Brain microvascular endothelial cell (primary cell): ENCODE results near the gene FXYD6.
"Not testable (repeated sequence)": the region's sequence is repeated elsewhere in the genome, so short reads cannot be mapped to it uniquely, and the experiment has no call there.

ENCODE experiments used
- DNase-seq: peaks from one replicate; pipeline ENCODE4 v3.0.0-alpha.2; 2020
- H3K27ac ChIP-seq: fragments of 250-450 bp; sonication (Bioruptor Pico); 2 replicates; pipeline ENCODE4 v1.5.1; 2020; ENCODE audit warnings: mild to moderate bottlenecking, moderate library complexity
- H3K27me3 ChIP-seq: fragments of 250-450 bp; sonication (Bioruptor Pico); replicated peaks from 2 replicates; pipeline ENCODE4 v1.5.1; 2020; ENCODE audit warnings: mild to moderate bottlenecking
- H3K36me3 ChIP-seq: fragments of 250-450 bp; sonication (Bioruptor Pico); replicated peaks from 2 replicates; pipeline ENCODE4 v1.5.1; 2020; ENCODE audit warnings: mild to moderate bottlenecking
- H3K4me3 ChIP-seq: 2 replicates; pipeline ENCODE4 v1.5.1; 2011; ENCODE audit warnings: low read depth, mild to moderate bottlenecking, control low read depth, low read length, moderate library complexity
- in situ Hi-C: cut with HindIII; loops from 2 replicates; pipeline ENCODE4 v1.10.0; 2017; ENCODE audit warnings: low sequenced_read_pairs, low pct_ligation_motif_present
- TF ChIP-seq, protein P1 (sequence below): IDR thresholded peaks from 2 replicates; pipeline ENCODE4 v1.5.1; 2011; ENCODE audit warnings: low read depth, mild to moderate bottlenecking, moderate library complexity, low read length, control low read depth, inconsistent platforms; ENCODE audit errors: missing control alignments

Gene FXYD6, protein sequence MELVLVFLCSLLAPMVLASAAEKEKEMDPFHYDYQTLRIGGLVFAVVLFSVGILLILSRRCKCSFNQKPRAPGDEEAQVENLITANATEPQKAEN

DNA sequence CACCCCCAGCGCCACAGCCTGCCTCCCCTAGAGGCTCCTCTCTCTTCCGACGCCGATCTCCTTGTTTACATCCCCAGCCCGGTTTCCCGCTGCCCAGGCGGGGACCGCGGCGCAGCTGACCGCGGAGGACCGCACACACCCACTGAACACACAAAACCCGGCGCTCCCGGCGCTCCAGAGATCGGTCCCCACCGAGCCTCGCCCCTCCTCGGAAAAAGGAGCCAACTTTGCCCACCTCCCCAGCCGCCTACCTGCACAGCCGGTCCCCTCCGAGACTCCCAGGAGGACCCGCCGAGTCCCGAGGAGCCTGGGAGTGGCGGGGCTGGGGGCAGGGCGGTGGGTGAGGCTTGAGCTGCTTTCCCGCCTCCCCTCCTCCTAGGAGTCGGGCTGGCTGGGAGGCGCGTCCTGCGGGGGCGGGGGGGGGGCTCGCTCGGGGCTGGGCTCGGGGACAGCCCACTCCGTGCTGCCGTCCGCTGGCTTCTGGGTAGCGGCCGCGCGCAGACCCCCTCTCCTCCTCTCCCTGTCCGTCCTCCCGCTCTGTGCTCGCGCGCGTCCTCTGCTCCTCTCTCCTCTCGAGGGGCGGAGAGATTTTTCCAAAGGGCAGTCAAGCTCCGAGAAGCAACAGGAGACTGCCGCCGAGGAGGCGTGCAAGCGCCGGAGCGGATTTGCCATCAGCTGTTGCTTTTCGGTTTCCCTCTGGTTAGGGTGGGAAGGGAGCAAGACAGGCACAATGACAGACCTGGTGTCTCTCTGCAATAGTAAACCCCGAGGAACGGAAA, at the start of gene FXYD6:
FXYD6 (minus strand) TSS at position 318 of the 779 bp plus-strand sequence. CDS start 33,882 bp downstream, outside the sequence.
- in situ Hi-C loops, result no loop called here
- Histone ChIP-seq H3K36me3 (no peaks in the 10 kb centered on the region), H3K4me3 (peak within 1 kb of the TSS; percentile 36), H3K27me3 (peaks cover 65% of the 10 kb centered on the region), H3K27ac (no peak within 1 kb of the TSS)
- TF ChIP-seq, protein P1, sequence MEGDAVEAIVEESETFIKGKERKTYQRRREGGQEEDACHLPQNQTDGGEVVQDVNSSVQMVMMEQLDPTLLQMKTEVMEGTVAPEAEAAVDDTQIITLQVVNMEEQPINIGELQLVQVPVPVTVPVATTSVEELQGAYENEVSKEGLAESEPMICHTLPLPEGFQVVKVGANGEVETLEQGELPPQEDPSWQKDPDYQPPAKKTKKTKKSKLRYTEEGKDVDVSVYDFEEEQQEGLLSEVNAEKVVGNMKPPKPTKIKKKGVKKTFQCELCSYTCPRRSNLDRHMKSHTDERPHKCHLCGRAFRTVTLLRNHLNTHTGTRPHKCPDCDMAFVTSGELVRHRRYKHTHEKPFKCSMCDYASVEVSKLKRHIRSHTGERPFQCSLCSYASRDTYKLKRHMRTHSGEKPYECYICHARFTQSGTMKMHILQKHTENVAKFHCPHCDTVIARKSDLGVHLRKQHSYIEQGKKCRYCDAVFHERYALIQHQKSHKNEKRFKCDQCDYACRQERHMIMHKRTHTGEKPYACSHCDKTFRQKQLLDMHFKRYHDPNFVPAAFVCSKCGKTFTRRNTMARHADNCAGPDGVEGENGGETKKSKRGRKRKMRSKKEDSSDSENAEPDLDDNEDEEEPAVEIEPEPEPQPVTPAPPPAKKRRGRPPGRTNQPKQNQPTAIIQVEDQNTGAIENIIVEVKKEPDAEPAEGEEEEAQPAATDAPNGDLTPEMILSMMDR, result no peak
- DNase-seq, result no peak

DNA sequence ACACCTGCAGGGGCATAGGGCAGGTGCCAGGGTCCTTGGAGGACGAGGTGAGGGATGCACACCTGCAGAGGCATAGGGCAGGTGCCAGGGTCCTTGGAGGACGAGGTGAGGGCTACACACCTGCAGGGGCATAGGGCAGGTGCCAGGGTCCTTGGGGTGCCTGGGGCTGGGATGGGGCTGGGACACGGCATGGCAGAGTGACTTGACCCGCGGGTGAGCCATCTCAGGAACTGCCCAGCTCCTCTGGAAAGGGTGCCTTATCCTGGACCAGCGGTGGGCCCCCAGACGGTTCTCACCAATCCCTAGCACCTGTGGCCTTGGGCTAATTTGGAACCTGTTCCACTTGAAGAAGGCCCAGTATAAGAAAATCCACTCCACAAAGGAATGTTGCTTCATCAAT, 49.7 kb upstream of the FXYD6 start:
- DNase-seq, H3K4me3 ChIP-seq: not testable (repeated sequence)
- in situ Hi-C loops, result loop anchor here (25.0 kb wide), 1 partner anchor 89 kb away; no protein-coding TSS in a partner anchor

DNA sequence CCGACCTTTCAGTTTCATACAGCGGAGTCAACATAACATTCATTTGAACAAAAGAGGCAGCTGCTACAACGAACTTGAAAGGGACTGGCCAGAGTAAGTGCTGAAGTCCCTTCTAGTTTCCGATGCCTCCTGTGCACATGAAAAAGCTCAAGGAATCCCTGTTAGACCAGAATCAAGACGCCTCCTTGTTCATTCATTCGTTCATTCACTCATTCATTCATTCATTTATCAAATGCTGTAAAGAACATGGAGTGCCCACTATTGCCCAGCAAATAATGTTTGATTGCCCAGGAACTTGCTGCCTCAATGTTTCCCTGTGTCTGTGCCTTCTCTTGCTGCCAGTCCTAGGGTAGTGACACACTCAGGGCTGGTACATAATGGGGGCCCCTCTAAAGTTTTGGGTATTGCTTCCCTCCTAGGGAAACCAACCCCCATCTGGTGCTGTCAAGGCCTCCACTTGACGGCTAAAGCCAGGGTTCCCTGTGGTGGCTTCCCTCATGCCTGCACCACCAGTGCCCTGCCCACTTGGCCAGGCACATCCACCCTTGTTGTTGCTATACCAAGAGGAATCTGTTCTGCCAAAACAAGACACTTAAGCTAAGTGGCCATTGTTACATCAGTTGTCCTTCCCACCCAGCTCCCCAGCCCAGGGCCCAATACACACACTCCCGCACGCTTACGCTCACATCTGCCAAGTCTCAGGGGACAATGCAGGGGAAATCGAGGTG, 48.9 kb upstream of the FXYD6 start:
- in situ Hi-C loops, result loop anchor here (25.0 kb wide), 1 partner anchor 88 kb away; no protein-coding TSS in a partner anchor
- TF ChIP-seq, protein P1, result no peak
- Histone ChIP-seq H3K27ac (no peak overlapping the region), H3K36me3 (no peaks in the 10 kb centered on the region), H3K4me3 (no peak overlapping the region), H3K27me3 (no peaks in the 10 kb centered on the region)
- DNase-seq, result no peak

More for the DNA sequence above, 49.7 kb upstream of the FXYD6 start:
- H3K36me3 ChIP-seq, H3K27me3 ChIP-seq, H3K27ac ChIP-seq: not testable (repeated sequence)

DNA sequence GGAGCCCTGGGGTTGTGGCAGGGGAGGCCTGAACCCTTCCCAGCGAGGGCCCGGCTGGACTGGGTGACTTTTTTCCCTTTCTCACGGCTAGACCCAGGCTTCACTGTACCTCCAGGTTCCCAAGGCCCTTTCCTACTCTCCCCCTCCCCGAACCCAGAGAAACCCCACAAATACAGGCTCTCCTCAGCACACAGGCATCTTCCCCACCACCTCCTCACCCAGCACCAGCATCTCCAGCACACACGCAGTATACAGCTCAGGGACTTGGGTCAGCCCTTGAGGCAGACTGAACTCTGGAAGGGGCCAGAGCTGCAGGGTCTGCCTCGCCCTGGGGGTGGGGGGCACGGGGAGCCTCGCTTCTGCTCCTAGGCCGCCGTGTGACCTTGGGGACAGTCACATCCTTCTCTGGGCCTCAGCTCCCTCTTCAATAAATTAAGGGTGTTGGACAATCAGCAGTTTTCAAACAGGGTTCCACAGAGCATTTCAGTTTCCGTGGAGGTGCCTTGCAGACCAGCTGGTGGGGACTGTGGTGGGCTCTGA, 48.2 kb upstream of the FXYD6 start:
- TF ChIP-seq, protein P1, result no peak
- Histone ChIP-seq H3K4me3 (no peak overlapping the region), H3K27me3 (no peaks in the 10 kb centered on the region), H3K27ac (no peak overlapping the region), H3K36me3 (no peaks in the 10 kb centered on the region)
- DNase-seq, result no peak
- in situ Hi-C loops, result loop anchor here (25.0 kb wide), 1 partner anchor 87 kb away; no protein-coding TSS in a partner anchor

DNA sequence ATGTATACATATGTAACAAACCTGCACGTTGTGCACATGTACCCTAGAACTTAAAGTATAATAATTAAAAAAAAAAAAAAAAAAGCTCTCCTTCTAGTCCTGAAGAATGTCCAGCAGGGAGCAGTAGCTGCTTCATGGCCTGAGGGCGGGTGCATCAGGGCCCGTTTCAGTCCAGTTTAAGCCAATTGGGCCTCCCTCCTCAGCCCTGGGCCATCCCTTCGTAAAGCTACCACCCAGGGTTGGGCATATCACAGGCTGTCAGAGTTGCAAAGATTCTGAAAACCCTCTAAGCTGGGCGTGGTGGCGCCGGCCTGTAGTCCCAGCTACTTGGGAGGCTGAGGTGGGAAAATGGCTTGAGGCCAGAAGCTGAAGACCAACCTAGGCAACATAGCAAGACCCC, 47.3 kb upstream of the FXYD6 start:
- DNase-seq, result no peak
- TF ChIP-seq, protein P1, result no peak
- H3K27me3 ChIP-seq, result no peaks in the 10 kb centered on the region
- in situ Hi-C loops, result no loop called here
- H3K36me3 ChIP-seq, result no peaks in the 10 kb centered on the region
- H3K27ac ChIP-seq, result no peak overlapping the region
- H3K4me3 ChIP-seq, result no peak overlapping the region

DNA sequence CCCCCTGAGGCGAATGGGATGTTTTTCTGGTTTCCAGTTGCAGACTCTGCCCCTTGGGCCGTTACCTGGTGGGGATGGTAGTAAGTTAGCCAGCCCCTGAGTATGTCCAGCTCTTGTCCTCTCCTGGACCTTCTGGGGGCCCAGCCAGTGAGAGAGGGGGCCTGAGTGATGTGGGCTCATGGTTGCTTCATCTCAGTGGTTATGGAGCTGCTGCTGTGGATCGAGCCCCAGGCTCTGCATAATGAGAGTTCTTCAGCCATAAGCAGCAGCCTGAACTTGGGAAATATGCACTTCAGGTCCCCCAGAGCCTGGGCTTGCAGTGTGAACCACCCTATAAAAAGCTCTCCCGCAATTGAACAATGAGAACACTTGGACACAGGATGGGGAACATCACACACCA, 46.8 kb upstream of the FXYD6 start:
- TF ChIP-seq, protein P1, result no peak
- no peak for DNase-seq
- no peak overlapping the region for H3K27ac ChIP-seq
- in situ Hi-C loops, result no loop called here
- no peak overlapping the region for H3K4me3 ChIP-seq
- H3K36me3 ChIP-seq, result no peaks in the 10 kb centered on the region
- no peaks in the 10 kb centered on the region for H3K27me3 ChIP-seq
